ENCODE results near the gene TENM3. TPM values are rescaled to one million over a fixed set of nuclear protein-coding genes. Genes with fewer than 3 reads are reported as not detected.

The TENM3 gene
- total and polyA plus RNA-seq, 10 of the 15 experiments (the other 5 are each of a cell fraction or from before 2014, with no cell fraction given) = 0.01 to 1.7 (median 0.08) TPM; not detected in 2

DNA sequence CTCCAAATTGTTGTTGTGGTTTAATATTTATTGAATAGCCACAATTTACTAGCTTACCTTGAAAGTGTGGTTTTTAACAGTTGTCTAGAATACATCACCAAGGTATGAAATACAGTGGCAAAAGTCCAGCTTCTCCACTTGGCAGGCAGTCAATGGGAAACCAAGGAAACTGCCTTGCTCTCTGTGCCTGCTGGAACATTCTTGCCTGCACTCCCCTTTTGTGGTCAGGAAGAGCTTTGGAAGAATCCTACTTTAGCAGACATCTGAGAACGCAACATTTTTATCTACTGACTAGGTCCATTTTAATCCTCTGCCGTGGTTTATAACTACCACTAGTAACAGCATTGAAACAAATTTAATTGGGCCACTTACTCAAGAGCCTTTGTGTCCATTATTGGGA, 64.5 kb downstream of the TENM3 start:
- H3K36me3 ChIP-seq (ENCODE audit: control insufficient read depth in 2 of 2, insufficient read depth in 2 of 2, low read length in 1 of 2) = no peaks in the 10 kb centered on the region
- no peak for FAIRE-seq
- no peak overlapping the region for H2AFZ ChIP-seq (ENCODE audit: control insufficient read depth, low read depth, low read length)
- ChIA-PET POLR2A (no interaction called here), CTCF (no interaction called here), RAD21 (ENCODE audit: unreplicated experiment) (no interaction called here), SMC1A (ENCODE audit: uncharacterized antibody, unreplicated experiment) (no interaction called here)
- no peak overlapping the region for H3K9ac ChIP-seq (ENCODE audit: control insufficient read depth, insufficient read depth, low read length)
- WGBS (ENCODE audit: insufficient coverage, insufficient replicate concordance, low lambda C conversion rate, missing lambda C conversion rate) = 30% methylated on average over 2 of the region's 2 CpGs
- BruUV-seq (replicated peaks) = no TSS peak
- no peaks in the 10 kb centered on the region for H3K4me1 ChIP-seq (ENCODE audit: control insufficient read depth, insufficient read depth, low read length)
- no peaks in the 10 kb centered on the region for H3K27me3 ChIP-seq (replicated peaks in 1 of 2; ENCODE audit: control insufficient read depth in 2 of 2, insufficient read depth in 2 of 2, low read length in 1 of 2)
- in situ Hi-C loops (cut with MboI) (no loop called here), intact Hi-C loops (cut with micrococcal nuclease; ENCODE audit: unreplicated experiment) (no loop called here)
- H3K4me2 ChIP-seq (ENCODE audit: control insufficient read depth, insufficient read depth) = no peak overlapping the region
- H4K20me1 ChIP-seq (ENCODE audit: control insufficient read depth, insufficient read depth) = no peaks in the 10 kb centered on the region
- H3K4me3 ChIP-seq = no peak overlapping the region
- DNase-seq (ENCODE audit: low read depth, low spot score) = no peak
- H3K9me3 ChIP-seq (replicated peaks; ENCODE audit: control insufficient read depth, insufficient read depth, low read length) = no peaks in the 10 kb centered on the region
- no peak for ATAC-seq
- H3K79me2 ChIP-seq (ENCODE audit: control insufficient read depth, insufficient read depth, low read length) = no peaks in the 10 kb centered on the region
- TF ChIP-seq WRNIP1 (IDR thresholded peaks at IDR 0.05; ENCODE audit: borderline replicate concordance, low read depth, low read length) (no peak), ZNF24 (IDR thresholded peaks at IDR 0.05) (no peak), POU2F2 (IDR thresholded peaks at IDR 0.05; ENCODE audit: borderline replicate concordance, low read depth, low read length) (no peak), HDAC2 (IDR thresholded peaks at IDR 0.05) (no peak), PML (IDR thresholded peaks at IDR 0.05; ENCODE audit: low read length) (no peak), ZSCAN29 (IDR thresholded peaks at IDR 0.05) (no peak), DPF2 (IDR thresholded peaks at IDR 0.05) (no peak), EP300 (IDR thresholded peaks at IDR 0.05; ENCODE audit: borderline replicate concordance in 1 of 2, control insufficient read depth in 1 of 2, low read depth in 2 of 2, low read length in 2 of 2) (no peak), ZNF274 (IDR thresholded peaks at IDR 0.05; ENCODE audit: insufficient read depth, insufficient read length) (no peak), HDGF (IDR thresholded peaks at IDR 0.05) (no peak)
- H3K27ac ChIP-seq (ENCODE audit: control insufficient read depth, insufficient read depth) = no peak overlapping the region

DNA sequence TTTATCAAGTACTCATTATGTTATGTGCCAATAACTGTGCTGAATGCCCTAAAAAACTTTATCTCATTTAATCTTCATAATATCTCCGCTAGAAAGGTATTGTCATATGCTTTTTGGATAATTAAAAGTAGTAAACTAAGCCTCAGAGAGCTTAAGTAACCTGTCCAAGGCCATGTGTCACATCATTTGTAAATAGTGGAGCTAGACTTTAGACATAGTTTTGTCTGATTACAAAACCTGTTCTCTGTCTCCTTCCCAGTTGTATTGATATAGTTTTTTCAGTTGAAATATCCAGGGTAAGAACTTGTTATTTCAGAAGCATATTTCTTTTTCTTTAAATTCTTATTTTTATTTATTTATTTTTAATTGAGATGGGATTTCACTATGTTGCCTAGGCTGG, 66.7 kb downstream of the TENM3 start:
- Histone ChIP-seq H3K27ac (ENCODE audit: control insufficient read depth, insufficient read depth) (no peak overlapping the region), H3K36me3 (ENCODE audit: control insufficient read depth in 2 of 2, insufficient read depth in 2 of 2, low read length in 1 of 2) (no peaks in the 10 kb centered on the region), H4K20me1 (ENCODE audit: control insufficient read depth, insufficient read depth) (no peaks in the 10 kb centered on the region), H2AFZ (ENCODE audit: control insufficient read depth, low read depth, low read length) (no peak overlapping the region), H3K4me3 (no peak overlapping the region), H3K4me1 (ENCODE audit: control insufficient read depth, insufficient read depth, low read length) (no peaks in the 10 kb centered on the region), H3K9me3 (replicated peaks; ENCODE audit: control insufficient read depth, insufficient read depth, low read length) (no peaks in the 10 kb centered on the region), H3K27me3 (replicated peaks in 1 of 2; ENCODE audit: control insufficient read depth in 2 of 2, insufficient read depth in 2 of 2, low read length in 1 of 2) (no peaks in the 10 kb centered on the region), H3K9ac (ENCODE audit: control insufficient read depth, insufficient read depth, low read length) (no peak overlapping the region), H3K4me2 (ENCODE audit: control insufficient read depth, insufficient read depth) (no peak overlapping the region), H3K79me2 (ENCODE audit: control insufficient read depth, insufficient read depth, low read length) (no peaks in the 10 kb centered on the region)
- no peak for FAIRE-seq
- BruUV-seq (replicated peaks) = no TSS peak
- in situ Hi-C loops (cut with MboI) (no loop called here), intact Hi-C loops (cut with micrococcal nuclease; ENCODE audit: unreplicated experiment) (no loop called here)
- CTCF ChIA-PET = interaction anchor here (0.7 to 1.1 kb wide), 2 partner anchors 21 to 33 kb away, joined by 3 read pairs; no protein-coding TSS in a partner anchor
- POLR2A ChIA-PET = no interaction called here
- 0% methylated on average over 1 of the region's 1 CpG for WGBS (ENCODE audit: insufficient coverage, insufficient replicate concordance, low lambda C conversion rate, missing lambda C conversion rate)
- DNase-seq (ENCODE audit: low read depth, low spot score) = no peak
- ATAC-seq = no peak
- SMC1A ChIA-PET (ENCODE audit: uncharacterized antibody, unreplicated experiment) = no interaction called here
- RAD21 ChIA-PET (ENCODE audit: unreplicated experiment) = no interaction called here
- TF ChIP-seq, protein P1, sequence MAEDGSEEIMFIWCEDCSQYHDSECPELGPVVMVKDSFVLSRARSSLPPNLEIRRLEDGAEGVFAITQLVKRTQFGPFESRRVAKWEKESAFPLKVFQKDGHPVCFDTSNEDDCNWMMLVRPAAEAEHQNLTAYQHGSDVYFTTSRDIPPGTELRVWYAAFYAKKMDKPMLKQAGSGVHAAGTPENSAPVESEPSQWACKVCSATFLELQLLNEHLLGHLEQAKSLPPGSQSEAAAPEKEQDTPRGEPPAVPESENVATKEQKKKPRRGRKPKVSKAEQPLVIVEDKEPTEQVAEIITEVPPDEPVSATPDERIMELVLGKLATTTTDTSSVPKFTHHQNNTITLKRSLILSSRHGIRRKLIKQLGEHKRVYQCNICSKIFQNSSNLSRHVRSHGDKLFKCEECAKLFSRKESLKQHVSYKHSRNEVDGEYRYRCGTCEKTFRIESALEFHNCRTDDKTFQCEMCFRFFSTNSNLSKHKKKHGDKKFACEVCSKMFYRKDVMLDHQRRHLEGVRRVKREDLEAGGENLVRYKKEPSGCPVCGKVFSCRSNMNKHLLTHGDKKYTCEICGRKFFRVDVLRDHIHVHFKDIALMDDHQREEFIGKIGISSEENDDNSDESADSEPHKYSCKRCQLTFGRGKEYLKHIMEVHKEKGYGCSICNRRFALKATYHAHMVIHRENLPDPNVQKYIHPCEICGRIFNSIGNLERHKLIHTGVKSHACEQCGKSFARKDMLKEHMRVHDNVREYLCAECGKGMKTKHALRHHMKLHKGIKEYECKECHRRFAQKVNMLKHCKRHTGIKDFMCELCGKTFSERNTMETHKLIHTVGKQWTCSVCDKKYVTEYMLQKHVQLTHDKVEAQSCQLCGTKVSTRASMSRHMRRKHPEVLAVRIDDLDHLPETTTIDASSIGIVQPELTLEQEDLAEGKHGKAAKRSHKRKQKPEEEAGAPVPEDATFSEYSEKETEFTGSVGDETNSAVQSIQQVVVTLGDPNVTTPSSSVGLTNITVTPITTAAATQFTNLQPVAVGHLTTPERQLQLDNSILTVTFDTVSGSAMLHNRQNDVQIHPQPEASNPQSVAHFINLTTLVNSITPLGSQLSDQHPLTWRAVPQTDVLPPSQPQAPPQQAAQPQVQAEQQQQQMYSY (CRISPR knock-in tag; IDR thresholded peaks at IDR 0.05) = no peak
- TF ChIP-seq BRCA1 (IDR thresholded peaks at IDR 0.05; ENCODE audit: low read depth, low read length) = no peak
- TF ChIP-seq, protein P2, sequence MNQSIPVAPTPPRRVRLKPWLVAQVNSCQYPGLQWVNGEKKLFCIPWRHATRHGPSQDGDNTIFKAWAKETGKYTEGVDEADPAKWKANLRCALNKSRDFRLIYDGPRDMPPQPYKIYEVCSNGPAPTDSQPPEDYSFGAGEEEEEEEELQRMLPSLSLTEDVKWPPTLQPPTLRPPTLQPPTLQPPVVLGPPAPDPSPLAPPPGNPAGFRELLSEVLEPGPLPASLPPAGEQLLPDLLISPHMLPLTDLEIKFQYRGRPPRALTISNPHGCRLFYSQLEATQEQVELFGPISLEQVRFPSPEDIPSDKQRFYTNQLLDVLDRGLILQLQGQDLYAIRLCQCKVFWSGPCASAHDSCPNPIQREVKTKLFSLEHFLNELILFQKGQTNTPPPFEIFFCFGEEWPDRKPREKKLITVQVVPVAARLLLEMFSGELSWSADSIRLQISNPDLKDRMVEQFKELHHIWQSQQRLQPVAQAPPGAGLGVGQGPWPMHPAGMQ (IDR thresholded peaks at IDR 0.05; ENCODE audit: borderline replicate concordance) = no peak
- TF ChIP-seq, protein P3, sequence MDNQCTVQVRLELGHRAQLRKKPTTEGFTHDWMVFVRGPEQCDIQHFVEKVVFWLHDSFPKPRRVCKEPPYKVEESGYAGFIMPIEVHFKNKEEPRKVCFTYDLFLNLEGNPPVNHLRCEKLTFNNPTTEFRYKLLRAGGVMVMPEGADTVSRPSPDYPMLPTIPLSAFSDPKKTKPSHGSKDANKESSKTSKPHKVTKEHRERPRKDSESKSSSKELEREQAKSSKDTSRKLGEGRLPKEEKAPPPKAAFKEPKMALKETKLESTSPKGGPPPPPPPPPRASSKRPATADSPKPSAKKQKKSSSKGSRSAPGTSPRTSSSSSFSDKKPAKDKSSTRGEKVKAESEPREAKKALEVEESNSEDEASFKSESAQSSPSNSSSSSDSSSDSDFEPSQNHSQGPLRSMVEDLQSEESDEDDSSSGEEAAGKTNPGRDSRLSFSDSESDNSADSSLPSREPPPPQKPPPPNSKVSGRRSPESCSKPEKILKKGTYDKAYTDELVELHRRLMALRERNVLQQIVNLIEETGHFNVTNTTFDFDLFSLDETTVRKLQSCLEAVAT (IDR thresholded peaks at IDR 0.05) = no peak

All from GM12878 (cell line).